ENCODE results near the gene ADAMTS20. TPM values are rescaled to one million over a fixed set of nuclear protein-coding genes. Genes with fewer than 3 reads are reported as not detected.

The ADAMTS20 gene
- total RNA-seq, 1 donor from 2014 or later: 0.06 TPM

- TF ChIP-seq, protein P1, sequence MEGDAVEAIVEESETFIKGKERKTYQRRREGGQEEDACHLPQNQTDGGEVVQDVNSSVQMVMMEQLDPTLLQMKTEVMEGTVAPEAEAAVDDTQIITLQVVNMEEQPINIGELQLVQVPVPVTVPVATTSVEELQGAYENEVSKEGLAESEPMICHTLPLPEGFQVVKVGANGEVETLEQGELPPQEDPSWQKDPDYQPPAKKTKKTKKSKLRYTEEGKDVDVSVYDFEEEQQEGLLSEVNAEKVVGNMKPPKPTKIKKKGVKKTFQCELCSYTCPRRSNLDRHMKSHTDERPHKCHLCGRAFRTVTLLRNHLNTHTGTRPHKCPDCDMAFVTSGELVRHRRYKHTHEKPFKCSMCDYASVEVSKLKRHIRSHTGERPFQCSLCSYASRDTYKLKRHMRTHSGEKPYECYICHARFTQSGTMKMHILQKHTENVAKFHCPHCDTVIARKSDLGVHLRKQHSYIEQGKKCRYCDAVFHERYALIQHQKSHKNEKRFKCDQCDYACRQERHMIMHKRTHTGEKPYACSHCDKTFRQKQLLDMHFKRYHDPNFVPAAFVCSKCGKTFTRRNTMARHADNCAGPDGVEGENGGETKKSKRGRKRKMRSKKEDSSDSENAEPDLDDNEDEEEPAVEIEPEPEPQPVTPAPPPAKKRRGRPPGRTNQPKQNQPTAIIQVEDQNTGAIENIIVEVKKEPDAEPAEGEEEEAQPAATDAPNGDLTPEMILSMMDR (conservative IDR thresholded peaks at IDR 0.05; ENCODE audit: low read depth, low read length): no peak
- H3K4me3 ChIP-seq (ENCODE audit: low read depth, low read length): no peak overlapping the region
- DNase-seq (ENCODE audit: low read depth): no peak
Observed at GRCh38 chr12:43407816-43408645, 144.0 kb downstream of the ADAMTS20 start.

DNA sequence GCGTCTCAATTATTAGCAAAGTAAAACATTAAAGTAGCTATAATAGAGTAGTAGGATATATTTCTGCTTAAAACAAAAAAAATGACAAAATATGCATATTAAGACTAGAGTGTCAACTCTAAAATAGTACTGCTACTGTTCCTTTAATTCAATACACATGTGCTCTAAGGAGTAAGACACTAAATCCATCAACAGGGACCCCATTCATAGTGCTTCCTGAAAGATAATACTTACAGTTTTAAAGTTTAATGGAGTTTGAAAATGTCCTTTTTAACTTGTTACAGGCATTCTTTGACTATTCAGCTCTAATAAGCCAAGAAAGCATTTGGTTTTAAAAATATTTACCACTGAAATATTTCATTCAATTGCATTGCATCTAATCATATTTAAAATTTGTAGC is 145.2 kb downstream of the ADAMTS20 start:
- no peak overlapping the region for H3K4me3 ChIP-seq (ENCODE audit: low read depth, low read length)
- DNase-seq (ENCODE audit: low read depth): no peak
- TF ChIP-seq, protein P1 (conservative IDR thresholded peaks at IDR 0.05; ENCODE audit: low read depth, low read length): no peak

- DNase-seq (ENCODE audit: low read depth): no peak
- TF ChIP-seq, protein P1 (conservative IDR thresholded peaks at IDR 0.05; ENCODE audit: low read depth, low read length): no peak
- H3K4me3 ChIP-seq (ENCODE audit: low read depth, low read length): no peak overlapping the region
Observed at GRCh38 chr12:43402436-43402835, 149.6 kb downstream of the ADAMTS20 start.

GRCh38 chr12:43401096-43401495 is 150.9 kb downstream of the ADAMTS20 start:
- TF ChIP-seq, protein P1 (conservative IDR thresholded peaks at IDR 0.05; ENCODE audit: low read depth, low read length): no peak
- H3K4me3 ChIP-seq (ENCODE audit: low read depth, low read length): no peak overlapping the region
- DNase-seq (ENCODE audit: low read depth): no peak

GRCh38 chr12:43396671-43397070 is 155.3 kb downstream of the ADAMTS20 start:
- TF ChIP-seq, protein P1 (conservative IDR thresholded peaks at IDR 0.05; ENCODE audit: low read depth, low read length): no peak
- no peak for DNase-seq (ENCODE audit: low read depth)
- no peak overlapping the region for H3K4me3 ChIP-seq (ENCODE audit: low read depth, low read length)

GRCh38 chr12:43392116-43392515 is 159.9 kb downstream of the ADAMTS20 start:
- H3K4me3 ChIP-seq (ENCODE audit: low read depth, low read length): no peak overlapping the region
- TF ChIP-seq, protein P1 (conservative IDR thresholded peaks at IDR 0.05; ENCODE audit: low read depth, low read length): no peak
- no peak for DNase-seq (ENCODE audit: low read depth)

- no peak overlapping the region for H3K4me3 ChIP-seq (ENCODE audit: low read depth, low read length)
- TF ChIP-seq, protein P1 (conservative IDR thresholded peaks at IDR 0.05; ENCODE audit: low read depth, low read length): no peak
- no peak for DNase-seq (ENCODE audit: low read depth)
Observed at GRCh38 chr12:43381879-43382278, 170.1 kb downstream of the ADAMTS20 start.
